Measurements from ENCODE around the gene CHRDL1.

DNA sequence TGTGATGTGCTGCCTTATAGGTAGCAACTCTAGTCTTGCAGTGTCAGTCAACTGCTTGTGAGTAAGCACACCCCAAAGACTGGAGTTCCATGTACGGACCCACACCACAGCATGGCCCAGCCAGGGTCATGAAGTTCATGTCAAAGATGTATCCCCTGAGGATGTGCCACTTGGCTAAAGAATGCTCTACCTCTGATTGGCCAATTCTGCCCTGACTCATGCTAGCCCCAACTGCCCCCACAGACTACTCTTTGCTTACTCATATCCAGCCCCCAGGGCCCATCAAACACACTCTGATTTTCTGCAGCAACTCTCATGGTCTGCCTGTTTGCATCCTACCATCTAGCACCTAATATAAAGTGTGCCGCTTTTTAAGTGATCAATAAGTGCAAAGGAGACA is 62.5 kb downstream of the CHRDL1 start:
- TF ChIP-seq POLR2A (IDR thresholded peaks at IDR 0.05) (no peak), EP300 (IDR thresholded peaks at IDR 0.05) (no peak)
